RWPE2 (cell line): ENCODE results near the gene KATNAL1.

Experiments used
- ATAC-seq: fragments of 200-7000 bp; cut with Tn5 transposase; 3 replicates; pipeline ENCODE4 v1.9.1; 2021; ENCODE audit warnings: low read depth
- DNase-seq: peaks from one replicate; pipeline ENCODE4 v3.0.0-alpha.2; 2020; ENCODE audit warnings: low spot score
- H3K27ac ChIP-seq: fragments of 450-650 bp; 2 replicates; pipeline ENCODE4 v1.5.1; 2017; ENCODE audit warnings: mild to moderate bottlenecking; ENCODE audit not compliant: poor library complexity, severe bottlenecking
- H3K27me3 ChIP-seq: fragments of 250-450 bp; sonication (Bioruptor Pico); 2 replicates; pipeline ENCODE4 v1.5.1; 2021; ENCODE audit warnings: mild to moderate bottlenecking, moderate library complexity; ENCODE audit not compliant: insufficient read depth, poor library complexity, severe bottlenecking
- H3K36me3 ChIP-seq: fragments of 250-450 bp; sonication (Bioruptor Pico); 2 replicates; pipeline ENCODE4 v1.5.1; 2020; ENCODE audit warnings: low read depth, mild to moderate bottlenecking, moderate library complexity
- H3K4me1 ChIP-seq: fragments of 250-450 bp; sonication (Bioruptor Pico); 2 replicates; pipeline ENCODE4 v1.5.1; 2021; ENCODE audit warnings: mild to moderate bottlenecking, moderate library complexity; ENCODE audit not compliant: insufficient read depth, poor library complexity, severe bottlenecking
- H3K4me3 ChIP-seq: fragments of 250-450 bp; sonication (Bioruptor Pico); 2 replicates; pipeline ENCODE4 v1.5.1; 2021; ENCODE audit warnings: mild to moderate bottlenecking, moderate library complexity; ENCODE audit not compliant: severe bottlenecking
- H3K9me3 ChIP-seq: fragments of 250-450 bp; sonication (Bioruptor Pico); 2 replicates; pipeline ENCODE4 v1.5.1; 2021; ENCODE audit warnings: mild to moderate bottlenecking, moderate library complexity; ENCODE audit not compliant: severe bottlenecking
- CTCF ChIP-seq: fragments of 450-650 bp; IDR thresholded peaks from one replicate; pipeline ENCODE4 v1.5.1; 2017; ENCODE audit warnings: mild to moderate bottlenecking, moderate library complexity; ENCODE audit not compliant: poor library complexity, severe bottlenecking

KATNAL1 gene

DNA sequence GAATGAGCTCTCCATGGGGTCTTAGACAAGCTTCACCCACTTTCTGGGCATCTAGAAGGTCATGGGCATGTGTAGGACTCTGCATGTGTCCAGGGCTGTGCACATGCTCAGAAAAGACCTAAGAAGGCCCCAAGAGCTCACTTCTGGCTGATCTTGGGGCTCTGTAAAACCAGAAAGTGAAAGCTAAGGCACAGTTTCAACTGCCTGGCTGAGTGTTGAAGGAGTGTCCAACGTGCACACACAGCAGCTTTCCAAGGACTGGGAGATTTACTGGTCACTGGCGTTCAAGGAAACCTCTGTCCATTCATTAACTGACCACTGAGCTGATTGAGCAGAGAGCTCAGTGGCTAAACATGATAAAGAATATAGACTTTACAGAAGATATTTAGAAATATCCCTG lies 137.9 kb downstream of the KATNAL1 start:
- Histone ChIP-seq H3K4me1 (no peaks in the 10 kb centered on the region), H3K9me3 (no peaks in the 10 kb centered on the region), H3K27me3 (no peaks in the 10 kb centered on the region), H3K27ac (no peak overlapping the region), H3K4me3 (no peak overlapping the region), H3K36me3 (no peaks in the 10 kb centered on the region)
- ATAC-seq (no peak), DNase-seq (no peak)
- TF ChIP-seq CTCF: no peak

GRCh38 chr13:30165796-30166195 lies 141.6 kb downstream of the KATNAL1 start:
- Histone ChIP-seq H3K36me3 (no peaks in the 10 kb centered on the region), H3K27ac (no peak overlapping the region), H3K27me3 (no peaks in the 10 kb centered on the region), H3K4me1 (no peaks in the 10 kb centered on the region), H3K4me3 (no peak overlapping the region), H3K9me3 (no peaks in the 10 kb centered on the region)
- DNase-seq (no peak), ATAC-seq (no peak)
- no peak for TF ChIP-seq CTCF

GRCh38 chr13:30165071-30165470 lies 142.3 kb downstream of the KATNAL1 start:
- H3K4me1 ChIP-seq: no peaks in the 10 kb centered on the region
- H3K27ac ChIP-seq: no peak overlapping the region
- DNase-seq (no peak), ATAC-seq (no peak)
- no peak for TF ChIP-seq CTCF
- H3K4me3 ChIP-seq: no peak overlapping the region
- H3K27me3 ChIP-seq: no peaks in the 10 kb centered on the region
- H3K9me3 ChIP-seq: no peaks in the 10 kb centered on the region
- H3K36me3 ChIP-seq: no peaks in the 10 kb centered on the region

- DNase-seq: no peak
- no peak overlapping the region for H3K4me3 ChIP-seq
- H3K27me3 ChIP-seq: no peaks in the 10 kb centered on the region
- H3K27ac ChIP-seq: no peak overlapping the region
- no peaks in the 10 kb centered on the region for H3K9me3 ChIP-seq
- no peak for TF ChIP-seq CTCF
- H3K4me1 ChIP-seq: peaks cover 3% of the 10 kb centered on the region
- no peaks in the 10 kb centered on the region for H3K36me3 ChIP-seq
- no peak for ATAC-seq
Observed at GRCh38 chr13:30164146-30164545, 143.2 kb downstream of the KATNAL1 start.

- TF ChIP-seq CTCF: no peak
- H3K27me3 ChIP-seq: no peaks in the 10 kb centered on the region
- ATAC-seq: no peak
- H3K36me3 ChIP-seq: no peaks in the 10 kb centered on the region
- H3K4me1 ChIP-seq: peaks cover 3% of the 10 kb centered on the region
- H3K27ac ChIP-seq: no peak overlapping the region
- no peak overlapping the region for H3K4me3 ChIP-seq
- no peak for DNase-seq
- no peaks in the 10 kb centered on the region for H3K9me3 ChIP-seq
Observed at GRCh38 chr13:30163441-30163840, 143.9 kb downstream of the KATNAL1 start.
